Stimulated activated CD4-positive, alpha-beta T cell treated with anti-CD3 and anti-CD28 coated beads, Interleukin-1b, Interleukin-23, amount 100 ng/mL, for 24 hours (primary cell): Measurements from ENCODE around the gene GPRIN3.
"Not testable (repeated sequence)": the region's sequence is repeated elsewhere in the genome, so short reads cannot be mapped to it uniquely, and the experiment has no call there.

Experiments
- DNase-seq, 4 experiments: peaks; one replicate each; pipeline ENCODE4 v3.0.0-alpha.2; 2020; ENCODE audit warnings: low read depth in 4 of 4, low spot score in 1 of 4

Gene GPRIN3

DNA sequence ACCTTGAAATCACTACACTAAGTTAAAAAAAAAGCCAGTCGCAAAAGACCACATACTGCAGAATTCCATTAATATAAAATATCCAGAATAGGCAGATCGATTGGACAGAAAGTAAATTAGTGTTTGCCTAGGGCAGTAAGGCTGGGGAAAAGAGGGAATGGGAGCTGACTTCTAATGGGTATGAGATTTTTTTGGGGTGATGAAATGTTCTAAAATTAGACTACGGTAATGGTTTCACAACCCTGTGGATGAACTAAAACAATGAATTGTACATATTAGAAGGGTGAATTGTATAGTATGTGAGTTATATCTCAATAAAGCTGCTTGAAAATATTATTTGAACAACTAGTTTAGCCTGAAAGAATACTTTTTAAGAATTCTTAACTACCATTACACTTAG lies 6.7 kb upstream of the GPRIN3 start:
- no peak for DNase-seq

DNA sequence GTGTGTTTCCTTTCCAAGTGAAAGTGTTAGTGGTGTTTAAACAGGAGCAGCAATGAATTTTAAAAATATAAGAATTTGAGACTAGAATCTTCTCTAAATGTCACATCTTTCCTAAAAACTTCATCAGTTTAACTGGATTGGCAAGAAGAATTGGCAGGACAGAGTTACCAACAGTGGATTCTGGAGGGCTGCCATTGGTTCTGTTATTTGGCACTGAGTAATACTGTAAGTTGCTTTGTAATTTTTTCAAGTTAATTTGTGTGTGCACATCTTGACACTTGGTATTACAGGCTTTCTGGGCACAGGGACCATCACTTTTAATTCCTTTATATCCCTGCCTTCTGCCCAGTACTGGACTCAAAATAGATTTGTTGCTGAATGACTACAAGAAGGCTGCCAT lies 4.5 kb upstream of the GPRIN3 start:
- DNase-seq = no peak

DNA sequence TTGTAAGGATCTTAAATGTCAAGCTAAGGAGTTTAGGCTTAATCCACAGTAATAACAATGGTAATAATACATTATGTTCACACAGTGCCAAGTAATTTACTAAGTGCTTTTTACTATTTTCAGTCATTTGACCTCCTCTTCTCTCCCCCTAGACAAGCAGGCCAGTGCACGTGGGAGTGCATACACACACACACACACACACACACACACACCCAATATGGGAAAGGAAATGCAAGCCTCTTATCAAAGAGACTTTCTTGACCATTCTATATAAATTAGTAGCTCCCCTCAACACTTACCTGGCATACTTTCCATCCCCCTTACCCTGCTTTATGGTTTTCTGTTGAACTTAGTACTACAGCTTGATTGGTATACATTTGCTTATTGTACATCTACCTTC lies 3.8 kb upstream of the GPRIN3 start:
- no peak for DNase-seq

DNA sequence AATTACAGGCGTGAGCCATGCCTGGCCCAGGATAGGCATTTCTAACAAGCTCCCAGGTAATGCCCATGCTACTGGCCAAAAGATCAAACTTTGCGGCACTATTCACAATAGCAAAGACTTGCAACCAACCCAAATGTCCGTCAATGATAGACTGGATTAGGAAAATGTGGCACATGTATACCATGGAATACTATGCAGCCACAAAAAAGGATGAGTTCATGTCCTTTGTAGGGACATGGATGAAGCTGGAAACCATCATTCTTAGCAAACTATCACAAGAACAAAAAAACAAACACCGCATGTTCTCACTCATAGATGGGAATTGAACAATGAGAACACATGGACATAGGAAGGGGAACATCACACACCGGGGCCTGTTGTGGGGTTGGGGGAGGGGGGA lies 1.6 kb upstream of the GPRIN3 start:
- DNase-seq = not testable (repeated sequence)

DNA sequence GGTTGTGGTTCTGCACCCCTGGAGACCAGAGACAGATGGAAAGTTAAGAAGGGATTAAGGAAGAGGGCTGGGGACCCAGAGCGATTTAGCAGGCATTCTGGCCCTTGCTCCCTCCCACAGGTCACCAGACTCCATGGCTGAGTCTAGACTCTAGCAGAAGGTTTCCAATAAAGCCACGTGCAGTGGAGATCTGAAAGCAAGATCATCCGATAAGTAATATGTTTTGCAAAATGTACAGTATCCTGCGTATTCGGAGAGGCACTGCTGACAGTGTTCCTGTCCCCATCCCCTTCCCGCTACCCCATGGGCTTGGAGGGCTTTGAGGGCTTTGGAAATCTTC lies 531 bp upstream of the GPRIN3 start:
- no peak for DNase-seq

DNA sequence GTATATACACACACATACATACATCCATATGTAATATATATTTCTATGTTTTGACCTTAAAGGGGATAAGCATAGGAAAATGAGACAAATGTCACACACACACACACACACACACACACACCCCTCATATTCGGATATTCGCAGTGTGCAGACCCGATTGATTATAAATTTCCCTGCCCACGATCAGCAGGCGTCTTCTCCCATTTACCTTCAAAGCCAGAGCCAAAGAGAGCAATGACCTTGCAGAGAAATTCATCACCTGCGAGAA lies 488 bp downstream of the GPRIN3 start:
- no peak for DNase-seq

DNA sequence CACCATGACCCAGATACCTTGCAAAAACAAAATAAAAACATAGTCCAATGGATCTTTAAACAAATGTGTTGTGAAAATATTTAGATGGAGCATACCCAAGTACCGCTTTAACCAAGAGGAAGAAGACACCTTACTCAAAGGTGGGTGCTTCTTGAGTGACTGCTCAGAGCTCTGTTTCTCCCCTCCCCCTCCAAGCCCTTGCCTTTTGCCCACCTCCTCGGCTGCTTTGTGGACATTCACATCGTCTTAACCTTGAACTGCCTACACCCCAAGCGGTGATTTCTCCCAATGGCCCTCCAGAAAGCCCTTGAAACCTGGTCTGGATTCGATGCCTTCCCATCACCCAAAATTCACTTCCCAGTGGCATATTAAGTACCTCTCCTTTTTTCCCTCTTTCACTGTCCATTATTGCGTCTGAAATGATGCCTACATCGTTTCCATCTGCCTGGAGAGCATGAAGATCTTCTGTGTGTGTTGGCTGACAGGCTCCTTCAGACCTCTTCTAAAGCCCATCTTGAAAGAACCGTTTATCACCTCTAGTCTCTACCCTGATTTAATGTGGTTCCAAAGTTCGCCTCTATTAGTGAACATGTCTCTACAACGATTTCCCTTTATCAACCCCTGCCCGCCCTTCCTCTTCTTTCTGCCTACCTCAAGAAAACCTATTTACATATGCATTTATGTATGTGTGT lies 968 bp downstream of the GPRIN3 start:
- DNase-seq = no peak

DNA sequence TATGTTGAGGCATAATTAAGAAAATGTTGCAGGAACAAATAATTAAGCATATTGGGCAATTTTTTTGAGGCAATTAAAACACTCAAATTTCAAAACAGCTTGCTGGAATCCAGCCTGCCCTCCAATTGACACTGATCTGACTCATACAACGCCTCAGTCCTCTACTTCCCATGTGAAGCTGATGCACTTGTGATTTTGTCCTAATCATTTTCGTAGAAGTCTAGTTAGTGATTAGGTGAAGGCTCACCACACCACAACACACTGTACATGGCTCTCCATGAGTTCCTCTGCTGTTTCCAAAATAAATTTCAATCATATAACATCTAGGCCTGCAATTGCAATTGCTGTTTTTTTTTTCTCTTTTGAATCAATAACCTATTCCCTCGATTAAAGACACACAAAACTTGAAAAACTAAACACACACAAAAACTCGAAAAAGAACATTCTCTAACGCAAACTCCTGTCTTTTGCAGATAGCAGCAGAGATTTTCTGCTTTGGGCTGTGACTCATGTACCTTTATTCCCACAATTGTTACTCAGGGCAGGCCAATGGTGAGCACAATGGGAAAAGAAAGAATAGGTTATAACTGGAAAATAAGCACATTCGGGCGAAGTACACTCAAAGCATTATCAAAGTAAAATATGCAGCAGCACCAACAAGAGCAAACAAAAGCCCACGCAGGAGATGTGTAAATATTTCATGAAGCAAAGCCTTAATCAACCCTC lies 1.7 kb downstream of the GPRIN3 start:
- DNase-seq = no peak

DNA sequence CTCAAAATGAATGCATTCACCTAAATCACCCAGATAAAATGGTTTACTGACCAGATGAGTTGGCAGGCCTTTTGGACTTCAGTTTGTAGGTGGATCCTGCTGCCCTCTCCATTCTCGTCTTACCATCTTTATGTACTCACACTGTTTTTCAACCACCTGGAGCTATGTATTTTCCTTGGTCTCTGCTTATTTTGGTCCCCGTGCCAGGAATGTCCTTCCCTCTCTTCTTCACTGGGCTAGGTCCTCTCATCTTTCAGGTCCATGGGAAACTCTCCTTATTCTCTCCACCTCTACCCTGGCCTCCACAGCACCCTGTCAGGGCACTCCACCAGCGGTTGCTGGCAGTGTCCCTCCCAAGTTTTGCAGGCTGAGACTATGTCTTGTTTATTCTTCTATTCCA lies 2.6 kb downstream of the GPRIN3 start:
- DNase-seq = no peak

DNA sequence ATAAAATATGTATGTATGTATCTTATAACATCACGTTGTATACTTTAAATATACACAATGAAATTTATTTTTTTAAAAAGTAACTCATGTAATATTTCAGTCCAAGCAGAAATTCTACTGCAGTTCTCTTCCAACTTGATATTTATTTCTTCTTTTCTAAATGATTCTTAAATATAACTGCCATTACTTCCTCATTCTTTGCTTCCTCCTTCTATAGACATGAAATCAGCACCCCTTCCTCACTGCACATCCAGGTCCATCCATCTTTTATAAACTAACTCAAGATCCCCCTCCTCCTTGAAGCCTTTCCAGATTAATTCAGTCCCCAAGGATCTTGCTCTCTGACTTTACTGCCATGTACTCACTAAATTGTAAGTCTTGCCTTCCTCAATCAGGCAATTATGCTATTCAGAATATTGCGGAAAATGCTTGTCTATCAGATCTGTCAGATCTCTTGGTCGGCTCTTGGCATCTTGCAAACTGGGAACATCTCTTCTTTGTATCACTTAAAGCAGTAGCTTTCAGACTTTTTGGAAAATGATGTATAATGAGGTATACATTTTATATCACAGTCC lies 3.7 kb downstream of the GPRIN3 start:
- DNase-seq = no peak

DNA sequence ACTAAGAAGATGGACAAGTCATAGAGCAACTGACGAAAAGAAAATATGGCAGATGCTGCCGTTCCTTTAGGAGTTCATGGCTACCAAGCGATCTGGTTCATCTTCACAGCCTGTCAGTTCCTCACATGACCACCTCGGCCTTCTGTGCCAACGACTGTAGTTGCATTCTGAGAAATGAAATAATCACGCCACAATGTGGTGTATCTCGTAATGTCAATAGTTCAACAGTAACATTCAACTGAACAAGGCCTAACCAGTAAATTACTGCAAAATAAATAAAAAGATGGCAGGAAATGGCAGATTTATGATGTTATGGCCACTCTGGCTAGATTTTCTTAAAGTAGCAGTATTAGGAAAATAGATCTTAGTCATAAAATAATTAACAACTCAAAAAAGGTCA lies 4.4 kb downstream of the GPRIN3 start:
- DNase-seq = no peak

DNA sequence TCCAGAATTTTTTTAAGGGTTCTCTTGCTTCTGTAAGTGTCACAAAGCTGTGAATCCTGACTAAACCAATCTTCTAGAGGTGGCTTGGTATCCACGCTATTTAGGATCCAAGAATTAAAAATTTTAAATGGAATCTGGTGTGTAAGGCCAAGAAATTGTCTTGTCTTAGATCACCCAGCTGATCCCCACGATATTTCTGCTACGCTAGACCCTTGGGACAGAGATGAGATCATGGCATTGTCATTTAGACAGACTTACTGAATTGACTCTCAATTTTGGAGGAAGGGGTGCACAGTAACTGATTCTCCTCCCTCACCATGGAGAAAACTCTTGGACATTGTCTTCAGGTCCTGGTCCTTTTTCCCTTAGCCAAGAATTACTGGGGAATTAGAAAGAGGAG lies 5.7 kb downstream of the GPRIN3 start:
- no peak for DNase-seq

DNA sequence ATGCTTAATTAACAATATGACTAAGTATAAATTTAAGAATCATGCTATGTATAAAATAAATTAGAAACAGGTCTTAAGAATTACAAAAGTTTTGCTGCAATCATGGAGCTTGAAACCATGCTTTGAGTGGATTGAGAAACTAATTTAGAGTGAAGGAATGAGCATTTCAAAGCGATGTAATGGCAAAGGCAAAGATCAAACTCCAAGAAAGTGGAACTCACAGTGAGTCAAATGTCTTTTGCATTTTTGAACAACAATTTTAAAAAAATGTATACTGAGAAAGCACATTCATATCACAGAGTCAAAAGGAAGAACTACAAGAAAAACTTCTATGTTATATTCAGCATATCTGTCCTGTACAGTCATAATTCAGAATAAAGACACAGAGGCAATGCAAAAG lies 6.6 kb downstream of the GPRIN3 start:
- no peak for DNase-seq

DNA sequence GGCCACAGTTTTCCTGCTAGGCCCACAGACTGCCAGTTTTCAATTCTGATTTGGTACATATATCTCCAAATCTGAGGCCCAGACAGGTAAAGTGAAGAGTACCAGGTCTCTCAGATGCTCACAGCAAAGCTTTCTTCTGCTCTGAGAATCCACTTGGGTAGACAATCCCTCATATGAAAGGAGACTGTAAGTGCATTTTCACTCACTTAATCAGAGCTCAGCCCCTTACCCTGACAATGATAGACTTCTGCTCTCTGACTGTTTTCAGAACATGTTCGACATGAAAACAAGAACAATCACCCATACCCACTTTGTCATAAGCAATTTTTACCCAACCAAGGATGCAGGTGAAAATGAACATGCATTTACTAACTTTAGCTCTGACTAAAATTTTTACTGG lies 7.1 kb downstream of the GPRIN3 start:
- no peak for DNase-seq

DNA sequence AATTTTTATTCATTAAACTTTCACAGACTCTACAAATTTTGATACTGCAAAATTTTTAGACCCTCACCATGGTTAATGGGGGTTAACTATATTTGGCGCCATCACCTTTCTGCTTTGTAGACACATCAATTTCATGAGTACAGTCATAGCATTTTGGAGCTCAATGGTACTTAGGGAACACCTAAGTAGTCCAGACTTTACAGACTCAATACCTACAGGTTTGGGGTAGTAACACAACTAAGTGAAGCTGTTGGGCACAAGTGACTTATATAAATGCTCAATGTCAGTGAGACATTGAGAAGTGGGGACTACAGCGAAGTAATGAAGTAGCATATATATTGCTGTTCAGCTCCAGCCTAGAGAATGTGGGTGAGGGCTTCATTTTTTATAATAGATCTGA lies 7.5 kb downstream of the GPRIN3 start:
- no peak for DNase-seq

DNA sequence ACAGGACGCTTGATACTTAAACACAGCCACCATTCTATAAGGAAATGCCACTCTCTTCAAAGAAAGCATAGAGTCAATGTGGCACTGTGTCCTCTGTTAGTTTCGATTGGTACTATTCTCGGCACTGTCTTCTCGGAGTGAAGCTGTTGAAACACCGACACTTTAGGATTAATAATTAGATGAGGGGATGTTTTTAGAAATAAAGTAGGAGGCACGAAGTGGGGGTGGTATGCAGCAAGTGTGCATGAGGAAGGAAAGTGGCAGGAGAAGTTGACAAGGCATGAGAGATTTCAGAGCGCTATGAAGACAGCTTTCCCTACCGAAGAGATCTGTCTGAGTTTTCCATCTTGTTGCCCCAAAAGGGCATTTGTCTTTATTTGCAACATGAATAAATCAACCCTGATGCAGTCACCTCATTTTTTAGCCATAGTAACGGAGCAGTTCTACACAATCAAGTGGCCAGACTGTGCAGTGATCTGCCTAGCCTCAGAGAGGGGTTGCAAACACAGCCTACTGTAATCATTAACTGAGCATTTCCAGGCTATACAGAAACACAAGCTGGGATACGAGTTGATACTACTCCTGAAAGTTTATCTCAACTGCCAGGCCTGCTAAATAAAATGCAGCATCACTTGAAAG lies 8.3 kb downstream of the GPRIN3 start:
- DNase-seq = no peak

DNA sequence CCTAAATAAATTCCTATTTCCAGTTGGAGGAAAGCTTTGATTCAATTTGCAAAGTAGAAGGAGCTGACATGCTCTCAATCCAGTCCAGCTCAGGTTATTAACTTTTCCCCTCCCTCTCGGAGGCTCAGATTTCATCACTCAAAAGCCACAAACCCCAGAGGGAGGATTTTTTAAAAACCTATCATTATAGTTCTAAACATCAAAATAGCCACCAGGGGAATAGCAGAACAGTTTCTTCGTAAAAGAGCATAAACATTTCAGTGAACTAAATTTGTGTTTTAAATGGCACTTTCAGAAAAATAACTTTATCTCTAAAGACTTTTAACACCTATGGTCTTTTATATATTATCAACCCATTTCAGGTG lies 8.8 kb downstream of the GPRIN3 start:
- no peak for DNase-seq

DNA sequence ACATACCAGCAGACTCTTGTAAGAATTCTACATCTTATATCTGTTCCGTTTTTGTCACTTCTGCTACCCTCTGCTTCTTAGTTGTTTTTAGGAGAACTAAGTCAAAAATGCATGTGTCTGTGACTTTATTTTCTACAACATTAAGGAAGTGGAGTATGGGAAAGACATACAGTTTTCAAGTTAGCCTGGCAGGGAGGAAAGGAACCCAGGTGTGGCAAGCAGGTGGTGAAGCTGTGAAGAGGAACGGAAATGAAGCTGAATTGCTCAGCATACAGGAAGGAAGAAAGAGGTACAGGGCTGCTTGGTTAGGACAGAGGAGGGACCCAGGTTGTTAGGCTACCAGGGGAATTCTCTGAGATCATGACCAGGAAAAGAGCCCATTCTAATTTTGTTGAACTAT lies 9.4 kb downstream of the GPRIN3 start:
- DNase-seq = no peak

DNA sequence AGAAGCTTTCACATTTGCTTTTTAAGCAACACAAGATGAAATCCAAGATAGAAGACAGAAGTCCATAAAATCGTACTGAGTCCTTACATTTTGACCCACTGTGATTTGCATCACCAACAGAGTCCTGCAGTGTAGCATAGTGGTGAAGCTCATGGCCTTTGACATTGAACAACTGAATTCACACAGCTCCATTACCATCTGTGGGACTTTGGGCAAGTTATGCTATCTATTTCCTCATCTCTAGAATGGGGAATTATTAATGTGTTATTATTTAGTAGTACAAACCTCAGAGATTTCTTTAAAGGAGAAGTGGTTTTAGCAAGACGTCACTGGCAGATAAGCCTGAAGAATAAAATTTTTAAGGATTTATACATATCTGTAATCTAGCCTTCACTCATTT lies 10.7 kb downstream of the GPRIN3 start:
- DNase-seq = no peak

DNA sequence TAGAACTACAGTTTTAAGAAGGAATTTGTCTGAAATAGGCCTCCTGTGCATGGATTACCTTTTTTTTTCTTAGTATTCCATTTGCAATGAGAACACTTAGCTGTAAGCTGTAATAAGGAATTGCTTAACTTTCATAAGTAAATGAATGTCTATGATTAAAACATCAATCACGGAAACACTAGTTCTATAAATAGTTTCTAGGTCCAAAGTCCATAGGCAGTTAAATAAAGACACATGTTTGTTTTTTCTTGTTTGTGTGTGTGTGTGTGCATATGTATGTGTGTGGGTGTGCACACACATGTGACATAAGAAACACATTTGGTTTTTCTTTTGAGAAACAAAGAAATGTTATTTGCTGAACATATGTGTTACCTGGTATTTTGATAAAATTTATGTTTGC lies 11.2 kb downstream of the GPRIN3 start:
- no peak for DNase-seq

DNA sequence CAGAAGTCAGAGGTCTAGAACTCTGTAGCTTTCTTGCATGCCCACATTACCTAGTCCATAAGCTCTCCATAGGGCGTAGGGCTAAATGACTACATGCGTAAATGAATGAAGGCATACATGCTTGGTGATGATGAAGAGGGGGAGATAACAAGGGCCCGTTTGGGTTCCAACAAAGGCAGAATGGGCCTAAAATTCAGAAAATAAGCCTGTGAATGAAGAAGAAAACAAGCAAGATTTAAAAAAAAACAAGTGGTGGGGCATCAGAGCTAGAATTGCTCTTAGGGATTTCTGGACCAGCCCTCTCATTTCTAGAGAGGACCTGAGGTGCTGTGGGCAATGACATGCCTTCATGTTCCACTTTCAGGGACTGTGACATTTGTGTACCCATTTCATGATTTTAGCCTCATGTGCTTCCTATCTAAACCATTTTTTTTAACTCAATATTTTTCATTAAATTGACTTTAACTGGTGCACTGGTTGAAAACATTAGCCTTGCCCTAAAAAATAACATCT lies 12.1 kb downstream of the GPRIN3 start:
- DNase-seq = no peak

DNA sequence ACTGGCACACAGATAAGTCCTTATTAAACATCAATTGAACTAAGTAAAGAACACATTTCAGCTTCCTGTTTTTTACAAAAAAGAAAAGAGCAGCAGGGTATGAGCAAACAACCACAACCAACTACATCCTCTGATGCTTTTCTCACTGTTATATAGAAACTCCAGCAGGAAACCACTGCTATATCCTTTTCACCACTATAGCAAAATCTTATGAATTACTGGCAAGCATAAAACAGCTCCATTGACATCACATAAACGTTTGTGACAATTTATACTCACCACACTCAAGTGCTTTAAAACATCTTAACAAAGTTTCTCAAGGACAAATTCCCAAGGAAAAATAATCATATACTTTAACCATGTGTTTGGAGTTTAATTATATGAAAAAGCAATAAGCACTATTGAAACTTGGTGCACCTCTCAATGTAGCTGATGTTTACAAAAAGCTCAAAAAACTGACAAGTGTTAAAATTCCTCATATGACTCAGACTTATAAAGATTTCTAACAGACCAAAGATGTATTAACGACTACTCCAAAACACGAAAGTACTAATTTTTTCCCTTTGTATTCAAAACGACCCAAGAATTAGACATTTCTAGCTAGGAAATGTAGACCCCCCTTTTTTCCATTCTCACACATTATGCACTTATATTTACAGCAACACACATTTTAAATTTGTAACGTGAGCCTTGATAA lies 12.9 kb downstream of the GPRIN3 start:
- no peak for DNase-seq
